Measurements from ENCODE around the gene GUCY1A2.

The GUCY1A2 gene

GRCh38 chr11:106974831-106975230, 43.4 kb downstream of the GUCY1A2 start:
- no peak for DNase-seq (ENCODE audit: low spot score)
- in situ Hi-C loops (cut with MboI; ENCODE audit: low sequenced_read_pairs, unreplicated experiment): no loop called here
- TF ChIP-seq CTCF (IDR thresholded peaks at IDR 0.05; ENCODE audit: borderline replicate concordance, control extremely low read depth, extremely low read depth, insufficient read depth, missing control alignments): no peak

- in situ Hi-C loops (cut with MboI; ENCODE audit: low sequenced_read_pairs, unreplicated experiment): no loop called here
- DNase-seq (ENCODE audit: low spot score): no peak
- no peak for TF ChIP-seq CTCF (IDR thresholded peaks at IDR 0.05; ENCODE audit: borderline replicate concordance, control extremely low read depth, extremely low read depth, insufficient read depth, missing control alignments)
These were observed 46.4 kb downstream of the GUCY1A2 start for GRCh38 chr11:106971864-106972263.

- DNase-seq (ENCODE audit: low spot score): no peak
- in situ Hi-C loops (cut with MboI; ENCODE audit: low sequenced_read_pairs, unreplicated experiment): no loop called here
- no peak for TF ChIP-seq CTCF (IDR thresholded peaks at IDR 0.05; ENCODE audit: borderline replicate concordance, control extremely low read depth, extremely low read depth, insufficient read depth, missing control alignments)
These were observed 48.5 kb downstream of the GUCY1A2 start for GRCh38 chr11:106969644-106970355.

- DNase-seq (ENCODE audit: low spot score): no peak
- in situ Hi-C loops (cut with MboI; ENCODE audit: low sequenced_read_pairs, unreplicated experiment): no loop called here
- no peak for TF ChIP-seq CTCF (IDR thresholded peaks at IDR 0.05; ENCODE audit: borderline replicate concordance, control extremely low read depth, extremely low read depth, insufficient read depth, missing control alignments)
These were observed 55.3 kb downstream of the GUCY1A2 start for GRCh38 chr11:106962995-106963394.

GRCh38 chr11:106961518-106961917, 56.8 kb downstream of the GUCY1A2 start:
- no peak for TF ChIP-seq CTCF (IDR thresholded peaks at IDR 0.05; ENCODE audit: borderline replicate concordance, control extremely low read depth, extremely low read depth, insufficient read depth, missing control alignments)
- no peak for DNase-seq (ENCODE audit: low spot score)
- in situ Hi-C loops (cut with MboI; ENCODE audit: low sequenced_read_pairs, unreplicated experiment): no loop called here

GRCh38 chr11:106961048-106961447, 57.2 kb downstream of the GUCY1A2 start:
- DNase-seq (ENCODE audit: low spot score): no peak
- TF ChIP-seq CTCF (IDR thresholded peaks at IDR 0.05; ENCODE audit: borderline replicate concordance, control extremely low read depth, extremely low read depth, insufficient read depth, missing control alignments): no peak
- in situ Hi-C loops (cut with MboI; ENCODE audit: low sequenced_read_pairs, unreplicated experiment): no loop called here
